ENCODE measurements around the gene HCFC1R1. TPM values are rescaled to one million over a fixed set of nuclear protein-coding genes. Genes with fewer than 3 reads are reported as not detected.
"Not testable (repeated sequence)": the region's sequence is repeated elsewhere in the genome, so short reads cannot be mapped to it uniquely, and the experiment has no call there.

Gene HCFC1R1
- total RNA-seq, 4 donors from 2014 or later = 17.9 to 32.4 (median 18.4) TPM

- Histone ChIP-seq H3K4me1 (peaks cover 16 to 35% (median 16%) of the 10 kb centered on the region in 3 donors), H3K27ac (no peak overlapping the region), H3K9me3 (no peaks in the 10 kb centered on the region), H3K36me3 (no peaks in the 10 kb centered on the region), H3K27me3 (peaks cover 0 to 17% (median 0%) of the 10 kb centered on the region in 4 donors), H3K4me3 (no peak overlapping the region)
- DNase-seq = no peak
- TF ChIP-seq POLR2A (IDR thresholded peaks at IDR 0.05) (no peak), CTCF (IDR thresholded peaks at IDR 0.05) (no peak)
- intact Hi-C loops (cut with DNase I) = loop anchor here (5.0 kb wide), 1 partner anchor 71 kb away; no protein-coding TSS in a partner anchor
- 75 to 77% methylated on average over 6 to 9 of the region's 19 CpGs for WGBS, 2 donors
These were observed 32.8 kb upstream of the HCFC1R1 start for GRCh38 chr16:3056336-3057180.

GRCh38 chr16:3055734-3056115 lies 32.0 kb upstream of the HCFC1R1 start:
- not testable (repeated sequence) for H3K4me3 ChIP-seq, H3K9me3 ChIP-seq, DNase-seq, H3K27ac ChIP-seq, H3K36me3 ChIP-seq
- WGBS, 2 donors = no CpG with 5 or more reads among the region's 9 CpGs
- Histone ChIP-seq H3K27me3 (peaks cover 0 to 25% (median 0%) of the 10 kb centered on the region in 4 donors), H3K4me1 (peaks cover 16 to 35% (median 16%) of the 10 kb centered on the region in 3 donors)
- intact Hi-C loops (cut with DNase I) = loop anchor here (5.0 kb wide), 1 partner anchor 72 kb away; no protein-coding TSS in a partner anchor

- 67 to 76% methylated on average over 12 to 17 of the region's 17 CpGs for WGBS, 2 donors
- Histone ChIP-seq H3K4me1 (peaks cover 16 to 35% (median 16%) of the 10 kb centered on the region in 3 donors), H3K27me3 (peaks cover 0 to 31% (median 0%) of the 10 kb centered on the region in 4 donors), H3K36me3 (no peaks in the 10 kb centered on the region), H3K27ac (no peak overlapping the region), H3K9me3 (no peaks in the 10 kb centered on the region), H3K4me3 (no peak overlapping the region)
- no peak for TF ChIP-seq CTCF (IDR thresholded peaks at IDR 0.05)
- TF ChIP-seq POLR2A (IDR thresholded peaks at IDR 0.05) = no peak
- DNase-seq = no peak
- intact Hi-C loops (cut with DNase I) = loop anchor here (5.0 kb wide), 1 partner anchor 72 kb away; no protein-coding TSS in a partner anchor
These were observed 31.4 kb upstream of the HCFC1R1 start for GRCh38 chr16:3054965-3055733.

GRCh38 chr16:3053330-3053710 lies 29.6 kb upstream of the HCFC1R1 start:
- H3K4me3 ChIP-seq; H3K36me3 ChIP-seq; H3K9me3 ChIP-seq; H3K27ac ChIP-seq; intact Hi-C loops (cut with DNase I); DNase-seq: not testable (repeated sequence)
- peaks cover 0 to 45% (median 0%) of the 10 kb centered on the region in 4 donors for H3K27me3 ChIP-seq
- no CpG with 5 or more reads among the region's 13 CpGs for WGBS, 2 donors
- H3K4me1 ChIP-seq = peaks cover 5 to 17% (median 8%) of the 10 kb centered on the region in 3 donors

- H3K9me3 ChIP-seq; H3K36me3 ChIP-seq; H3K4me3 ChIP-seq; DNase-seq; intact Hi-C loops (cut with DNase I); H3K27ac ChIP-seq: not testable (repeated sequence)
- Histone ChIP-seq H3K27me3 (peaks cover 0 to 45% (median 0%) of the 10 kb centered on the region in 4 donors), H3K4me1 (peaks cover 0 to 11% (median 2%) of the 10 kb centered on the region in 3 donors)
- WGBS, 2 donors = 17 to 100% methylated on average over 3 to 4 of the region's 12 CpGs
These were observed 29.0 kb upstream of the HCFC1R1 start for GRCh38 chr16:3052571-3053329.

GRCh38 chr16:3051494-3051893 lies 27.8 kb upstream of the HCFC1R1 start:
- no peak overlapping the region for H3K27ac ChIP-seq
- WGBS, 2 donors = 36 to 53% methylated on average over 4 to 6 of the region's 9 CpGs
- H3K9me3 ChIP-seq = no peaks in the 10 kb centered on the region
- peaks cover 5 to 15% (median 7%) of the 10 kb centered on the region in 3 donors for H3K4me1 ChIP-seq
- H3K36me3 ChIP-seq = no peaks in the 10 kb centered on the region
- no peak overlapping the region for H3K4me3 ChIP-seq
- intact Hi-C loops (cut with DNase I) = no loop called here
- no peak for DNase-seq
- no peak for TF ChIP-seq POLR2A (IDR thresholded peaks at IDR 0.05)
- TF ChIP-seq CTCF (IDR thresholded peaks at IDR 0.05) = no peak
- peaks cover 4 to 58% (median 7%) of the 10 kb centered on the region in 4 donors for H3K27me3 ChIP-seq
